Lung (tissue), 16 donors: Measurements from ENCODE around the gene IZUMO3. TPM values are rescaled to one million over a fixed set of nuclear protein-coding genes. Genes with fewer than 3 reads are reported as not detected.

Experiments used
- ATAC-seq: fragments of 200-7000 bp; cut with Tn5 transposase; one replicate; pipeline ENCODE4 v1.9.1; 2020; ENCODE audit warnings: moderate number of reproducible peaks; ENCODE audit not compliant: insufficient read depth, low FRiP score
- DNase-seq, 3 donors: peaks; one replicate each; pipeline ENCODE4 v3.0.0-alpha.2; 2013 to 2017
- H3K27ac ChIP-seq, 2 donors: one replicate each; pipeline ENCODE4 v1.5.1; 2013; ENCODE audit warnings: mild to moderate bottlenecking in 2 of 2, moderate library complexity in 2 of 2, control low read depth in 1 of 2, inconsistent platforms in 1 of 2, low read depth in 1 of 2, low read length in 1 of 2
- H3K27me3 ChIP-seq, 3 donors: one replicate each; pipeline ENCODE4 v1.5.1; 2013; ENCODE audit warnings: low read length in 2 of 3; ENCODE audit not compliant: control insufficient read depth in 3 of 3, insufficient read depth in 3 of 3
- H3K36me3 ChIP-seq, 4 donors: one replicate each; pipeline ENCODE4 v1.5.1; 2013; ENCODE audit warnings: low read length in 4 of 4, mild to moderate bottlenecking in 1 of 4, moderate library complexity in 1 of 4; ENCODE audit not compliant: control insufficient read depth in 4 of 4, insufficient read depth in 4 of 4
- H3K4me1 ChIP-seq, 5 donors: one replicate each; pipeline ENCODE4 v1.5.1; 2013; ENCODE audit warnings: low read length in 5 of 5, mild to moderate bottlenecking in 2 of 5, moderate library complexity in 1 of 5; ENCODE audit not compliant: control insufficient read depth in 5 of 5, insufficient read depth in 5 of 5
- H3K4me3 ChIP-seq: one replicate; pipeline ENCODE4 v1.5.1; 2013; ENCODE audit warnings: mild to moderate bottlenecking, control low read depth, moderate library complexity
- H3K9ac ChIP-seq, 2 donors: one replicate each; pipeline ENCODE4 v1.5.1; 2013; ENCODE audit warnings: low read length in 2 of 2, control low read depth in 1 of 2; ENCODE audit not compliant: insufficient read depth in 1 of 2
- H3K9me3 ChIP-seq, 4 donors: one replicate each; pipeline ENCODE4 v1.5.1; 2013; ENCODE audit warnings: low read length in 3 of 4, mild to moderate bottlenecking in 1 of 4, moderate library complexity in 1 of 4; ENCODE audit not compliant: control insufficient read depth in 4 of 4, insufficient read depth in 3 of 4
- WGBS, 2 donors: extraction: QIAGEN DNeasy Blood & Tissue Kit; methylation state at CpG; one replicate each; pipeline ENCODE4 v1.1.7; 2013; 5-methylcytosine and 5-hydroxymethylcytosine counted together
- long read RNA-seq, 5 donors: transcript quantifications; one replicate each; lab custom pipeline, GENCODE V29; 2026
- polyA plus RNA-seq, 2 donors: library from polyadenylated mRNA; stranded (reverse); fragments of 200-250 nt; gene quantifications; one replicate each; pipeline ENCODE4 v1.2.1, GENCODE V29; 2013
- total RNA-seq, 2 donors: library from RNA; depleted of rRNA in 1 of 2; stranded (reverse); fragments of >200 nt in 1 of 2; gene quantifications; one replicate each; pipeline ENCODE4 v1.2.1, GENCODE V29; 2014 to 2021
- TF ChIP-seq, protein P1 (sequence below): IDR thresholded peaks from 2 replicates; pipeline ENCODE4 v1.5.1; 2012; ENCODE audit warnings: mild to moderate bottlenecking; ENCODE audit errors: control extremely low read depth, extremely low read depth
- donor health status: control.
- donor health status: control.
- donor health status: Bipolar disorder and iron deficiency.
- donor health status: healthy.
- donor health status: DM: yes; HTN: yes; CAD: no.

IZUMO3 gene
- total RNA-seq (not detected), polyA plus RNA-seq (not detected)
- long read RNA-seq, donor 1 = 0 reads
- long read RNA-seq, donor 2 = 0 reads
- long read RNA-seq, donor 3 = 0 reads
- long read RNA-seq, donor 4 = 0 reads
- long read RNA-seq, donor 5 = 0 reads

- Histone ChIP-seq H3K4me1 (no peaks in the 10 kb centered on the region), H3K27me3 (no peaks in the 10 kb centered on the region), H3K36me3 (no peaks in the 10 kb centered on the region), H3K9ac (no peak within 1 kb of the TSS), H3K27ac (no peak within 1 kb of the TSS), H3K4me3 (no peak within 1 kb of the TSS), H3K9me3 (peaks cover 0 to 3% (median 0%) of the 10 kb centered on the region in 4 donors)
- DNase-seq = no peak
- ATAC-seq = no peak
- TF ChIP-seq, protein P1, sequence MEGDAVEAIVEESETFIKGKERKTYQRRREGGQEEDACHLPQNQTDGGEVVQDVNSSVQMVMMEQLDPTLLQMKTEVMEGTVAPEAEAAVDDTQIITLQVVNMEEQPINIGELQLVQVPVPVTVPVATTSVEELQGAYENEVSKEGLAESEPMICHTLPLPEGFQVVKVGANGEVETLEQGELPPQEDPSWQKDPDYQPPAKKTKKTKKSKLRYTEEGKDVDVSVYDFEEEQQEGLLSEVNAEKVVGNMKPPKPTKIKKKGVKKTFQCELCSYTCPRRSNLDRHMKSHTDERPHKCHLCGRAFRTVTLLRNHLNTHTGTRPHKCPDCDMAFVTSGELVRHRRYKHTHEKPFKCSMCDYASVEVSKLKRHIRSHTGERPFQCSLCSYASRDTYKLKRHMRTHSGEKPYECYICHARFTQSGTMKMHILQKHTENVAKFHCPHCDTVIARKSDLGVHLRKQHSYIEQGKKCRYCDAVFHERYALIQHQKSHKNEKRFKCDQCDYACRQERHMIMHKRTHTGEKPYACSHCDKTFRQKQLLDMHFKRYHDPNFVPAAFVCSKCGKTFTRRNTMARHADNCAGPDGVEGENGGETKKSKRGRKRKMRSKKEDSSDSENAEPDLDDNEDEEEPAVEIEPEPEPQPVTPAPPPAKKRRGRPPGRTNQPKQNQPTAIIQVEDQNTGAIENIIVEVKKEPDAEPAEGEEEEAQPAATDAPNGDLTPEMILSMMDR = no peak
- 94 to 99% methylated on average over 3 of the region's 3 CpGs for WGBS, 2 donors
Measured at GRCh38 chr9:24545847-24546522, at the start of gene IZUMO3. Gene IZUMO3, minus strand, starts transcription at chr9:24545897. Its CDS starts 248 bp downstream, at chr9:24545649.

DNA sequence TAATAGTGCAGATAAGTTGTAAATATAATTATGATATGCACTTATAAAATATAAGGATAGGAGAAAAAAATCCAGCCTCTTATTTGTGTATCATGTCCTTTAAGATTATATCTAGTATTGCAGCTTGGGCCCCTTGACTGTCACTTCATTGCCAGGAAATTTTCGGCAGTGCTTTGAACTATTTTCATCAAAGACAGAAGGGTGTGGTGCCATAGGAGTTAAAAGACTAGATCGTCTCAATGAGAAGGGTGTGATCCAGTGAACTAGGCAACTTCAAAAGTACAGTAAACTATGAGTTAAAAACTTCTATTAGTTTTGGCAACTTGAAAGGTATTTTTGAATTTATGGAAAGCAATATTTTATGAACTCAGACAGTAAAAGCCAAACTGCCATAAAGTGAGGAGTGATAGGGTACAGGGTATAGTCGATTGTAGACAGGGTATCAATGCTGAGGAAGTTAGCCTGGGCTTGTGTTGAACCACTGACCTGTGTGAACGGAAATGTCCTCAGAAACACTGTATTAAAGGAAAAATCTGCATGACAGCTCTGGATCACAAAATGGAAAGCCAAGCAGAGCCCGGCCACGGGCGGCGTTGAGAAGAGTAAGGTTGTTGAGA is 48.6 kb upstream of the IZUMO3 start:
- H3K9ac ChIP-seq = no peak overlapping the region
- no peak overlapping the region for H3K27ac ChIP-seq
- no peak overlapping the region for H3K4me3 ChIP-seq
- no peaks in the 10 kb centered on the region for H3K9me3 ChIP-seq
- TF ChIP-seq, protein P1 = no peak
- H3K27me3 ChIP-seq = no peaks in the 10 kb centered on the region
- WGBS, 2 donors = 77 to 84% methylated on average over 8 of the region's 8 CpGs
- no peak for ATAC-seq
- H3K4me1 ChIP-seq = no peaks in the 10 kb centered on the region
- no peaks in the 10 kb centered on the region for H3K36me3 ChIP-seq
- no peak for DNase-seq

GRCh38 chr9:24590432-24590831 is 44.7 kb upstream of the IZUMO3 start:
- ATAC-seq (no peak), DNase-seq (no peak)
- H3K9me3 ChIP-seq = peaks cover 0 to 5% (median 0%) of the 10 kb centered on the region in 4 donors
- H3K4me3 ChIP-seq = no peak overlapping the region
- TF ChIP-seq, protein P1 = no peak
- no peaks in the 10 kb centered on the region for H3K27me3 ChIP-seq
- 63 to 70% methylated on average over 1 of the region's 1 CpG for WGBS, 2 donors
- no peaks in the 10 kb centered on the region for H3K4me1 ChIP-seq
- no peaks in the 10 kb centered on the region for H3K36me3 ChIP-seq
- H3K9ac ChIP-seq = no peak overlapping the region
- H3K27ac ChIP-seq = no peak overlapping the region
